GM10266 (cell line): ENCODE data around the gene ACTMAP.
"Not testable (repeated sequence)": the region's sequence is repeated elsewhere in the genome, so short reads cannot be mapped to it uniquely, and the experiment has no call there.

ENCODE experiments used
- DNase-seq: peaks from one replicate; pipeline ENCODE4 v3.0.0; 2012; ENCODE audit errors: extremely low spot score
- CTCF ChIP-seq: IDR thresholded peaks from 2 replicates; pipeline ENCODE4 v1.5.1; 2012; ENCODE audit warnings: mild to moderate bottlenecking, low read depth; ENCODE audit not compliant: control insufficient read depth, insufficient read depth; ENCODE audit errors: missing control alignments

Gene ACTMAP

GRCh38 chr19:40791996-40792395 is 41.7 kb upstream of the ACTMAP start:
- DNase-seq: no peak
- no peak for TF ChIP-seq CTCF

- TF ChIP-seq CTCF: no peak
These were observed 41.1 kb upstream of the ACTMAP start for GRCh38 chr19:40791349-40791748.

GRCh38 chr19:40786060-40787037 is 36.1 kb upstream of the ACTMAP start:
- no peak for DNase-seq
- TF ChIP-seq CTCF: no peak

More at GRCh38 chr19:40791349-40791748, 41.1 kb upstream of the ACTMAP start:
- no peak for DNase-seq

GRCh38 chr19:40785526-40785925 is 35.2 kb upstream of the ACTMAP start:
- DNase-seq: no peak
- TF ChIP-seq CTCF: no peak

- not testable (repeated sequence) for DNase-seq
These were observed 33.9 kb upstream of the ACTMAP start for GRCh38 chr19:40784146-40784545.

- DNase-seq: no peak
These were observed 33.4 kb upstream of the ACTMAP start for GRCh38 chr19:40783711-40784110.

GRCh38 chr19:40781140-40781539 is 30.9 kb upstream of the ACTMAP start:
- DNase-seq: no peak
- no peak for TF ChIP-seq CTCF

More at GRCh38 chr19:40783711-40784110, 33.4 kb upstream of the ACTMAP start:
- no peak for TF ChIP-seq CTCF

GRCh38 chr19:40780582-40780981 is 30.3 kb upstream of the ACTMAP start:
- DNase-seq: no peak
- TF ChIP-seq CTCF: no peak
